GM03348 (cell line): ENCODE measurements around the gene C5.
A peak's percentile ranks its signal among the peaks of the same experiment; 100 is the strongest.
"Not testable (repeated sequence)": the region's sequence is repeated elsewhere in the genome, so short reads cannot be mapped to it uniquely, and the experiment has no call there.

Experiments used
- DNase-seq: peaks from one replicate; pipeline ENCODE4 v3.0.0; 2012; ENCODE audit warnings: low spot score

The C5 gene

GRCh38 chr9:121048175-121048574, 1.9 kb downstream of the C5 start:
- no peak for DNase-seq

- DNase-seq: no peak
Measured at GRCh38 chr9:121038804-121039203, 11.3 kb downstream of the C5 start.

GRCh38 chr9:121038362-121038761, 11.7 kb downstream of the C5 start:
- no peak for DNase-seq

- DNase-seq: not testable (repeated sequence)
Measured at GRCh38 chr9:121035717-121036116, 14.4 kb downstream of the C5 start.

GRCh38 chr9:121034529-121034928, 15.5 kb downstream of the C5 start:
- no peak for DNase-seq

- no peak for DNase-seq
Measured at GRCh38 chr9:121029469-121029868, 20.6 kb downstream of the C5 start.

GRCh38 chr9:121028285-121028684, 21.8 kb downstream of the C5 start:
- DNase-seq: not testable (repeated sequence)

- no peak for DNase-seq
Measured at GRCh38 chr9:121026768-121027167, 23.3 kb downstream of the C5 start.

GRCh38 chr9:121026260-121026691, 23.8 kb downstream of the C5 start:
- DNase-seq: no peak

GRCh38 chr9:121024237-121024636, 25.8 kb downstream of the C5 start:
- no peak for DNase-seq

GRCh38 chr9:121023064-121023463, 27.0 kb downstream of the C5 start:
- no peak for DNase-seq

GRCh38 chr9:121021301-121021700, 28.8 kb downstream of the C5 start:
- DNase-seq: no peak

- DNase-seq: no peak
Measured at GRCh38 chr9:121019273-121019672, 30.8 kb downstream of the C5 start.

- no peak for DNase-seq
Measured at GRCh38 chr9:121013911-121014310, 36.2 kb downstream of the C5 start.

- DNase-seq: no peak
Measured at GRCh38 chr9:121009650-121010049, 40.4 kb downstream of the C5 start.

GRCh38 chr9:120999317-120999716, 50.8 kb downstream of the C5 start:
- no peak for DNase-seq

- no peak for DNase-seq
Measured at GRCh38 chr9:120998111-120998510, 52.0 kb downstream of the C5 start.

- no peak for DNase-seq
Measured at GRCh38 chr9:120997502-120997901, 52.6 kb downstream of the C5 start.

- DNase-seq: no peak
Measured at GRCh38 chr9:120996409-120996808, 53.7 kb downstream of the C5 start.

GRCh38 chr9:120989065-120989464, 61.0 kb downstream of the C5 start:
- no peak for DNase-seq

- DNase-seq: peak; percentile 73
Measured at GRCh38 chr9:120985819-120986222, 64.3 kb downstream of the C5 start.

GRCh38 chr9:120983259-120983837, 66.7 kb downstream of the C5 start:
- DNase-seq: no peak

GRCh38 chr9:120982836-120983235, 67.2 kb downstream of the C5 start:
- DNase-seq: peak; percentile 8

GRCh38 chr9:120980951-120981350, 69.1 kb downstream of the C5 start:
- DNase-seq: no peak

- DNase-seq: no peak
Measured at GRCh38 chr9:120979797-120980196, 70.3 kb downstream of the C5 start.
